ENCODE data around the gene OVCH2. TPM values are rescaled to one million over a fixed set of nuclear protein-coding genes. Genes with fewer than 3 reads are reported as not detected.

OVCH2 gene
- not detected in 5 replicates for total RNA-seq (2022; extraction: Qiagen RNA extraction)

GRCh38 chr11:7706377-7706776 lies at the start of gene OVCH2:
Gene OVCH2 (minus strand): TSS chr11:7706477. CDS start chr11:7706394, 83 bp downstream.

DNA sequence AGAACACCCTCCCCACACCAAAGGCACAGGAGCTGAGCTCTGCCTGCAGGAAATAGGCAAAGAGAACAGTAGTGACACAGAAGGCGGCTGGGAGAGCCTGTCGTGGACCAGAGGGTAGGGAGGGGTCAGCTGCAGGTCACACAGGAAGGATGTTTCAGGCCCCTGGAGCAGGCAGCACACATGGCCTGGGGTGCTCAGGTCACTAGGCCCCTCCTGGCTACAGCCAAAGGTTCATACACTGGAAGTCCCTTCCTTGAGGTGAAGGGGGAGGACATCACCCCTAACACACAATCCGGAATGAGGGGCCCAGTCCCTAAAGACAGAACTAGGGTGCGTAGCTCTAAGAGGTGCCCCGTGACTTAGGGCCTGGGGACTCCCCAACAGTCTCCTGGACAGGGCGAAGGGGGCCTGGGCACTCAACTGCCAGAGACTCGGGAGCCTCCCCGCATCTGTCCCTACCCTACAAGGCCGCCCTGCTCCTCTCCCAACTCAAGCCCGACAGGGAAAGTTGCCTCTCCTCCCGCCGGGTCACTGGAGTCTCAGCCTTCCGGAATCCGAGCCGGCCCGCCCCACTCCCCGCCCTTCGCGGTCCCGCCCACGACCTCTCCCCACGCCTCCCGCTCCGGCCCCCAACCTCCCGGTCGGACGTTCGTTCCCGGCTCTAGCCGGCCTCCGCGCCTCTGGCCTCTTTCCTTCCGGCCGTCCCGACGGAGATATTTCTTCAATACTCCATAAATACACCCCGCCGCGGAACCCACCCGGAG lies 33.1 kb downstream of the OVCH2 start, which contains the start of gene CYB5R2:
Gene CYB5R2 (minus strand): TSS at position 541 of the 764 bp plus-strand sequence. CDS start 675 bp downstream, outside the sequence.

Other genes with a start within 250 kb of the OVCH2 start
- gene OLFML1, start 221.0 kb downstream of the OVCH2 start, total RNA-seq (2022; extraction: Qiagen RNA extraction): not detected in 5 replicates
- gene PPFIBP2, start 192.5 kb downstream of the OVCH2 start, total RNA-seq (2022; extraction: Qiagen RNA extraction): 8.4 to 11.0 TPM (median 8.7 TPM) in 5 replicates
- 3.5 to 6.1 TPM (median 4.0 TPM) in 5 replicates for gene CYB5R2, start 33.0 kb downstream of the OVCH2 start, total RNA-seq (2022; extraction: Qiagen RNA extraction)
- not detected in 5 replicates for gene OR5P2, start 90.5 kb upstream of the OVCH2 start, total RNA-seq (2022; extraction: Qiagen RNA extraction)
- gene OR5P3, start 124.4 kb upstream of the OVCH2 start, total RNA-seq (2022; extraction: Qiagen RNA extraction): not detected in 5 replicates
- gene OR10A6, start 224.8 kb upstream of the OVCH2 start, total RNA-seq (2022; extraction: Qiagen RNA extraction): not detected in 5 replicates
- gene OR10A3, start 235.2 kb upstream of the OVCH2 start, total RNA-seq (2022; extraction: Qiagen RNA extraction): not detected in 5 replicates